Measurements from ENCODE around the gene MRPL19. TPM values are rescaled to one million over a fixed set of nuclear protein-coding genes. Genes with fewer than 3 reads are reported as not detected.

The MRPL19 gene
- total RNA-seq, result 68.0 and 68.9 TPM in 2 replicates

- DNase-seq (ENCODE audit: low read depth), result peak; percentile 87
Measured at GRCh38 chr2:75646583-75647425, at the start of gene MRPL19. MRPL19 (plus strand) TSS chr2:75646783; CDS start chr2:75646808, 25 bp downstream.

GRCh38 chr2:75596784-75597183 is 49.8 kb upstream of the MRPL19 start:
- DNase-seq (ENCODE audit: low read depth), result peak; percentile 97

GRCh38 chr2:75597949-75598348 is 48.6 kb upstream of the MRPL19 start:
- DNase-seq (ENCODE audit: low read depth), result no peak

GRCh38 chr2:75598589-75599155 is 47.9 kb upstream of the MRPL19 start:
- no peak for DNase-seq (ENCODE audit: low read depth)

GRCh38 chr2:75600461-75601011 is 46.0 kb upstream of the MRPL19 start:
- DNase-seq (ENCODE audit: low read depth), result peak; percentile 48

GRCh38 chr2:75602724-75603342 is 43.8 kb upstream of the MRPL19 start:
- peak; percentile 99 for DNase-seq (ENCODE audit: low read depth)

GRCh38 chr2:75603477-75603876 is 43.1 kb upstream of the MRPL19 start:
- no peak for DNase-seq (ENCODE audit: low read depth)

GRCh38 chr2:75604484-75604883 is 42.1 kb upstream of the MRPL19 start:
- peak; percentile 88 for DNase-seq (ENCODE audit: low read depth)

GRCh38 chr2:75605770-75606529 is 40.6 kb upstream of the MRPL19 start:
- peak; percentile 99 for DNase-seq (ENCODE audit: low read depth)

GRCh38 chr2:75606761-75607399 is 39.7 kb upstream of the MRPL19 start:
- peak; percentile 94 for DNase-seq (ENCODE audit: low read depth)

GRCh38 chr2:75607400-75607798 is 39.2 kb upstream of the MRPL19 start:
- DNase-seq (ENCODE audit: low read depth), result peak; percentile 44

GRCh38 chr2:75607988-75608683 is 38.4 kb upstream of the MRPL19 start:
- DNase-seq (ENCODE audit: low read depth), result peak; percentile 95

GRCh38 chr2:75608684-75609333 is 37.8 kb upstream of the MRPL19 start:
- DNase-seq (ENCODE audit: low read depth), result peak; percentile 48

- DNase-seq (ENCODE audit: low read depth), result no peak
Measured at GRCh38 chr2:75609334-75609689, 37.3 kb upstream of the MRPL19 start.

GRCh38 chr2:75609937-75610508 is 36.6 kb upstream of the MRPL19 start:
- no peak for DNase-seq (ENCODE audit: low read depth)

- DNase-seq (ENCODE audit: low read depth), result no peak
Measured at GRCh38 chr2:75610671-75611070, 35.9 kb upstream of the MRPL19 start.

- no peak for DNase-seq (ENCODE audit: low read depth)
Measured at GRCh38 chr2:75612108-75612861, 34.3 kb upstream of the MRPL19 start.

GRCh38 chr2:75612862-75613243 is 33.7 kb upstream of the MRPL19 start:
- no peak for DNase-seq (ENCODE audit: low read depth)

- DNase-seq (ENCODE audit: low read depth), result peak; percentile 88
Measured at GRCh38 chr2:75614162-75614651, 32.4 kb upstream of the MRPL19 start.

Data from renal cortical epithelial cell (primary cell).